ES-I3 (cell line): ENCODE measurements around the gene ADCY5.
"Not testable (repeated sequence)": the region's sequence is repeated elsewhere in the genome, so short reads cannot be mapped to it uniquely, and the experiment has no call there.

Experiments
- H3K36me3 ChIP-seq: 2 replicates; pipeline ENCODE4 v1.6.1; 2013; ENCODE audit warnings: mild to moderate bottlenecking, low read length, control low read depth, moderate library complexity; ENCODE audit not compliant: insufficient read depth
- H3K4me1 ChIP-seq: 2 replicates; pipeline ENCODE4 v1.6.1; 2013; ENCODE audit warnings: mild to moderate bottlenecking, control low read depth, low read length; ENCODE audit not compliant: insufficient read depth
- H3K9ac ChIP-seq: 2 replicates; pipeline ENCODE4 v1.6.1; 2013; ENCODE audit warnings: low read depth, mild to moderate bottlenecking, low read length, moderate library complexity
- H3K9me3 ChIP-seq: 2 replicates; pipeline ENCODE4 v1.6.1; 2013; ENCODE audit warnings: mild to moderate bottlenecking, low read length, moderate library complexity; ENCODE audit not compliant: control insufficient read depth, insufficient read depth

ADCY5 gene

DNA sequence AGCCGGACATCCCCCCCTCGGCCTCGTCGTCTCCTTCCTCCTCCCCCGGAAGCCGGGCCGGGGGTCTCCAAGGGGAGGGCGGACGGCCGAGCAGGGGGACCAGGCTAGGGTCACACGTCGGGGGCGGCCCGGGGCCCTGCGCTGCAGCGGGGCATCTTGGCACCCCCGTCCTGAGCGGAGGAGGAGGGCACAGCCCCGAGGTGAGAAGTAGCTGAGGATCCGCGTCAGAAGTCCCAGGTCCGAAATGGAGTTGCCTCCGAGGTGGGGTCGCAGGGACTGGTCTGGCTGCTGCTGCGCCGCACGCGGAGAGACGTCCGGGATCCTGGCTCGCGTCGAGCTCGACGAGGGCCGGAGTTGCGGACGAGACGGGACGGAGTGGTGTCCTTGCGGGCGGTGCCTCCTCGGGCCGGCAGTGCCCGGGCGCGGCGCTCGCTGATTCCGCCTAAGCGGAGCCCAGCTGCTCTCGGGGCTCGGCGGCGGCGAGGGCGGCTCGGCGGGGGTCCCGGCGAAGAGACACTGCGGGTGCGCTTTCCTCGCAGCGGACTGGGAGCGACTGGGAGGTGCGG lies at the start of gene ADCY5:
TSS of gene ADCY5 (minus strand) at position 555 of the 566 bp plus-strand sequence. CDS start at position 10, 545 bp downstream.
- no peaks in the 10 kb centered on the region for H3K36me3 ChIP-seq
- H3K9me3 ChIP-seq: no peaks in the 10 kb centered on the region
- H3K4me1 ChIP-seq: 0 out of 2 replicates have a peak, but pooled peaks cover 3% of the 10 kb centered on the region
- H3K9ac ChIP-seq: peak within 1 kb of the TSS; percentile 81

DNA sequence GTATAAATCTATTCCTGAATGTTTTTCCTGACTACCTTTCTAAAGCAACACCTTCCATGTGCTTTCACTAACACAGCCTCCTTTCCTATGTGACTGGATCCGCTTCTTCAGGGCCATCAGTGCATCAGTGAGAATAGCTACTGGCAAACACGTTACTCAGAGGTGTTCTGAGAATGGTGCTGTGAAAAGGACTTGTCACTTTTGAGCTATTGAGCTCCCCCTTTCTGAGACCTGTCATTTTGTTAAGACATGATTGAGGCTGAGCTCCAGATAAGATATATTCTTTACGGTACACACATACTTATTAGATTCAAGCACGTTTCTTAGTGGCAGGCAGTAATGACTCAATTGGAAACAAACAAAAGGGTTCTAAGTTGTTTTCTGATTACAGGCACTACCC lies 45.0 kb upstream of the ADCY5 start:
- Histone ChIP-seq H3K4me1 (no peaks in the 10 kb centered on the region), H3K9ac (no peak overlapping the region), H3K9me3 (no peaks in the 10 kb centered on the region), H3K36me3 (no peaks in the 10 kb centered on the region; the same call in 1 of the 2 replicates)

DNA sequence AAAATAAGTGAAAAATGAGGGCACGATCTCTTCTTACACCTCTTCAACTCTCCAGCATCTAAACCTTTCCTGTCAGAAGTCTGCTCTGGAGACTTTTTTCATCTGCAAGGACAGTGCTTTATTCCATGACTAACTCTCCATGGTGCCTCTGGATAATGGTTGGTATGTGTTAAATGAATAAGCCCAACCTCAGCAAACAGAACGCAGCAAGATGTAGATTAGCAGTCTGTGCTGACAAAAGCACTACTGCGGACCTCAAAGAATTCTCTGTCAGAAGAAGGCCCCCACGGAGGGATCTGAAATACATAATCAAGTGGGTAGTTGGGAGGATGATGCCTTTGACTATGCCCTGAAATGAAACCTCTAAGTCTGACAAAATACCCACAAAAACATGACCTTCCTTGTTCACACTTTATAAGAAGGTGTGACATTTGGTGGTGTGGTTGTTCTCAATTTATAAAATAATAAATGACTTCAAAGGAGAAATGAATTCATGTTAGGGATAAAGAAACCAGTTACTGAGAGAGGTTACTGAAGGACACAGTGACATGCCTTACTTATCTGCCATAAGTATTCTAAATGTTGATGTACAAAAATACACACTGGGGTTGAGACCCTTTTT lies 43.2 kb upstream of the ADCY5 start:
- Histone ChIP-seq H3K9me3 (no peaks in the 10 kb centered on the region), H3K36me3 (no peaks in the 10 kb centered on the region), H3K4me1 (no peaks in the 10 kb centered on the region), H3K9ac (no peak overlapping the region)

DNA sequence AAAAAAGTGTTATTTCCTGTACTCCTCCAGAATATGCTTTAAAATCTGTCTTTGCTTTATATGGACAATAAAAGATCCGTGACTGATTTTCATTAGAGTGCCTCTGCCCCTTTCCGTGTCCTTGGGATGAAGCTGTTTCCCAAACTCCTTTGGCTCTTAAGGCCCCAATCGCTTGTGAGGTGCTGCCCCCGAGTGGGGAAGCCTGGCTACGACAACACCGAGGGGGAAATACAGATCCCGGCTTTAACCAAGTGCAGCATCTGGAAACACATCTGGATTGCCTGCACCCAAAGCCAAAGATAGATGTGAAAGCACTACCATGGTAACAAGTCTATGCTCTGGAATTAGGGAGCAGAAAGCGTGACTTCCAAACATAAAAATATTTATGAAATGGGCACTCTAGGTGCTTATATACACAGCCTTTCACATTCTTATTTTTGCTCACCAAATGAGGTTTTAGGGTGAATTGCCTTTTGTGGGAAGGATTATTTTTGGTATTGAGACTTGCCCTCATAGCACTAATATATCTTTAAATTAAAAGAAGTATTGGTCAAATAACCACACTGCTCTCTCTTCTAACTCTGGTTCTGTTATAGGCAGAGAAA lies 40.6 kb upstream of the ADCY5 start:
- no peaks in the 10 kb centered on the region for H3K36me3 ChIP-seq

DNA sequence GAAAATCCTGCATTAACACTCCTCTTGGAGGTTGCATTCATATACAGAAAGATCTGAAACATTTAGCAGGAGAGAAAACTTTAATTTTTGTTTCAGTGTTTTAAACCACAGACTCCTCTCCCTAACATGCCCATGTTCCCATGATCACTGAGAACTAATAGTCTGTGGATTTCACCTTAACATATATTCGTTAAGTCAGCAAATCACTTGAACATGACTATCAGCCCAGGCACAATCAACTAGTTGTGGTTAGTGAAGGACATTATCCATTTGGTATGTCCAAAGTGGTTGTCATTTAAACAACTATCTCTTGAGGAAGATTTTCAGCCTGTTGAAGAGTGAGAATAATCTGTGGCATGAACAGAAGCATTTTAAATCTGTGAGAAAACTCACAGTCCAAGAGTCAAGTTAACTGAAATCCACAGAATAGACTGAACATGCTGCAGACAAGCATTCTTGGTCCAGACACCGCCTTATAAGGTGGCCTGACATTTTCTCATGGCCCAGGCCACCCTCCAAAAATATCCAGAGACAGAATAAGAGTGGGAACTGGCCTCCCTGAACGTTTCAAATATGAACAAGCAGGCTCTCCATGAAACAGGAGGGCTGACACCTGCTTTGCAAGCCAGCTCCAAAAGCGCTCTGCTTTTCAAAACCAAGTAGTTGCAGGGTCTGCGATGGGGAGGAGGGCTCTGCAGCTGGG lies 39.9 kb upstream of the ADCY5 start:
- Histone ChIP-seq H3K36me3 (no peaks in the 10 kb centered on the region), H3K4me1 (no peaks in the 10 kb centered on the region), H3K9me3 (no peaks in the 10 kb centered on the region), H3K9ac (no peak overlapping the region)

More for the DNA sequence above, 40.6 kb upstream of the ADCY5 start:
- H3K9ac ChIP-seq: no peak overlapping the region
- no peaks in the 10 kb centered on the region for H3K9me3 ChIP-seq
- no peaks in the 10 kb centered on the region for H3K4me1 ChIP-seq

DNA sequence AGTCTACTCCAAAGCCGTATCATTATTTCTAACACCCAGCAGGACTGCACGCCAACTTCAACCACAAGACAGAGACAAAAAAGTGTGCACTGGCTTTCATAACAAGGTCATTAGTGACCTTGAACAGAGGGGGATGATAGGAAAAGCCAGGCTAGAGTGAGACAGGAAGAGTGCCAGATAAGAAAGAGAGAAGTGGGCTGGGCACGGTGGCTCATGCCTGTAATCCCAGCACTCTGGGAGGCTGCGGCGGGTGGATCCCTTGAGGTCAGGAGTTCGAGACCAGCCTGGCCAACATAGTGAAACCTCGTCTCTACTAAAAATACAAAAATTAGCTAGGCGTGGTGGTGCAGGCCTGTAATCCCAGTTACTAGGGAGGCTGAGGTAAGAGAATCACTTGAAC lies 38.2 kb upstream of the ADCY5 start:
- H3K9me3 ChIP-seq, H3K9ac ChIP-seq, H3K36me3 ChIP-seq, H3K4me1 ChIP-seq: not testable (repeated sequence)

DNA sequence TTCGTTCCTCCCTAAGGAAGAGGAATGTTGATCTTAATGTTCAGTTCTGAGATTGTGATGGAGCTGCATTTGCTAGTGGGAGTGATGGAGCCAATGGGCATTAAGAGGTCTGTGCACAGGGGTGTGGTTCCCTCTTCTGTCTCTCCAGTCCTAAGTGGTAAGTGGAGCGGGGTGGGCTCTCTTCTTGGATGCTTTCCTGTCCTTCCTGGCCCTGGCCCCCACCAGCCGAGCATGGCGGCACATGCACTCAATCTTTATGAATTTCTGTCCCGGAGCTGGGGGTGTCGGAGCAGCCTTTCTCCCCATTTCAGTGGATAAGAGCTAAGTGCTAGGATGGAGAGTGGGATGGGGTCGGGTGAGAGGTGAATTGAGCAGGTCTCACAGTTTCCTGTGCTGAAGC lies 37.6 kb upstream of the ADCY5 start:
- Histone ChIP-seq H3K9ac (no peak overlapping the region), H3K36me3 (no peaks in the 10 kb centered on the region), H3K4me1 (no peaks in the 10 kb centered on the region), H3K9me3 (no peaks in the 10 kb centered on the region)

DNA sequence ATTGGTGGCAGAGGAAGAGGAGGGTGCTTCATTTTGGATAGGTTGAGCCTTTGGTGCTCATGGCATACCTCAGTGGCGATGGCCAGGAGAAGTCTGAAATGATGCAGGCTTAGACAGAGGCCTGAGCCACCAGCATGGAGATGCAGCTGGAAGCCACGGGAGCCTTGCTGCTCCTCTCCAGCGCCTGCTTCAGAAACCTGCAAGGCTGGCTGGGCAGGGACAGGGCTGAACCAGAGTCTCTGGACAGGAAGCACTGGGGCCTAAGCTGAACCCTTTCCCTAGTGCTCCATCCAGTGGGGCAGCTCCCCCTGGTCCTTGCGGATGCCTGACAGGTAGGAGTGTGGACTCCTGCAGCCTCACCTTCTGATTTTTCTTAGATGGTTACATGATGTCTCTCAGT lies 36.7 kb upstream of the ADCY5 start:
- Histone ChIP-seq H3K36me3 (no peaks in the 10 kb centered on the region), H3K4me1 (no peaks in the 10 kb centered on the region)

DNA sequence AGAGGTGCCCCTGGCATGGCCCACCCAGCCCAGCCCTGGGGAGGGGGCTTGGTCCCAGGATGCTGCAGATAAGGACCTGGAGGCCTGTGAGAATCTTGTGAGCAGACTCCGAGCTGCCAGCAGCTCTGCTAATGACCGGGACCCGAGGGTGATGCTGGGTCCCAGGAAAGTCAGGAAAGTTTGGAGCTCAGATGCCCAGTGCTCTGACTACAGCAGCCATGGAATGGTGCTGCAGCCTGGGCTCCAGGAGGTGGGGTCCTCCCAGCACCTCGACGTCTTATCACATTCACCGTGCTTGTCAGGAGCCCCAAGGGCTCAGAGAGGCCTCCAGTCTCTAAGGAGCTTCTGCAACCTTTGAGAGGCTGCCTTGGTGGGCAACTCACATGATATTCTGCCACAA lies 34.3 kb upstream of the ADCY5 start:
- no peaks in the 10 kb centered on the region for H3K36me3 ChIP-seq
- H3K9ac ChIP-seq: no peak overlapping the region
- no peaks in the 10 kb centered on the region for H3K9me3 ChIP-seq
- no peaks in the 10 kb centered on the region for H3K4me1 ChIP-seq

More for the DNA sequence above, 36.7 kb upstream of the ADCY5 start:
- Histone ChIP-seq H3K9me3 (no peaks in the 10 kb centered on the region), H3K9ac (no peak overlapping the region)

DNA sequence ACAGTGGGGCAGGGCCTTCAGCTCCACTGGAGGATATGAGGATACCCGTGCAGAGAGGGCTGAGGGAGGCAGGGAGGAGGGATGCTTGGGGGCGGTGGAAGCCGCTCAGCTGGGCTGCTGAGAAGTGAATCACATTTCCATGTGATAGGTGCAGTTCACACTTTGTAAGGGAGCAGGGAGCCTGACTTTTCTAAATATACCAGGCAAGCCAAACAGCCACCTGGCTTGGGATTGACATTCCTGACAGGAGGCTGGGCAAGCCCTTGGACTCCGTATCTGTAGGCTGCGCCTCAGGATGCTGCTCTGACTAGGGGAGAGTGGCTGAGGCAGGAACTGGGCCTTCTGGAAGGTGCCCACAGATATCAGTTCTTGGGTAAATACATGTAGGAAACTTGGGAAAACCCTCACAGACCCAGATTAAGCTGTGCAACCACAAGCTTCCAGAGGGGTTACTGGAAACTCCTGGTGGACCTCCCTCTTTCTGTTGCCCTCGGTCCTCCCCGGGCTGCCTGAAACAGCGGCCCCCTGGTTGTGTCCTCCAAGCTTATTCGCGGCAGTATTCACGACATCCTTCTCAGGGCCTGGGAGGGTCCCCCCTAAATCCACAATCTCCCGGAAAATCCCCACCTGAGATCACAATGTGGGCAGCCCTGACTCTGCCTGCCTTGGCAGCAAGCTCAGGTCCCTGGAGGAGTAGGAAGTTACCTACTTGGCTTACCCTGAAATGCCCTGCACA lies 33.0 kb upstream of the ADCY5 start:
- no peak overlapping the region for H3K9ac ChIP-seq
- no peaks in the 10 kb centered on the region for H3K9me3 ChIP-seq
- H3K36me3 ChIP-seq: no peaks in the 10 kb centered on the region
- no peaks in the 10 kb centered on the region for H3K4me1 ChIP-seq

DNA sequence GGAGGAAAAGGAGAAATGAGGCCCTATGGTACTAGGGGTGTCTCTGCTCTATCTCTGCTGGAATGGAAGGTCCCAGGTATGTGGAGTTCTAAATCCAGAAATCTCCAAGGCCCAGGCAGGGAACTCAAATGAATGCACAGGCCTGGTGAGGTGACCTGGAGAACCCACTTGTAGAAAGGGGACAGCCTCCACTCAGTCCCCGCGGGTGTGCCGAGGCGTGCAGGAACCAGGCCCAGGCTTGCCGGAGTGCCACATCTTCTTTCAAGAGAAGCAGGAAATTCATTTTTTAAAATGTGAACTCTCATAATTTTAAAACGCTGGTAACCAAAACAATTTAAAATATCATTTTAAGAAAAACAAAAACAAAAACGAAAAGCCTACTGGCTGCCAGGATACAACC lies 32.2 kb upstream of the ADCY5 start:
- Histone ChIP-seq H3K9ac (no peak overlapping the region), H3K9me3 (no peaks in the 10 kb centered on the region), H3K36me3 (no peaks in the 10 kb centered on the region), H3K4me1 (no peaks in the 10 kb centered on the region)

DNA sequence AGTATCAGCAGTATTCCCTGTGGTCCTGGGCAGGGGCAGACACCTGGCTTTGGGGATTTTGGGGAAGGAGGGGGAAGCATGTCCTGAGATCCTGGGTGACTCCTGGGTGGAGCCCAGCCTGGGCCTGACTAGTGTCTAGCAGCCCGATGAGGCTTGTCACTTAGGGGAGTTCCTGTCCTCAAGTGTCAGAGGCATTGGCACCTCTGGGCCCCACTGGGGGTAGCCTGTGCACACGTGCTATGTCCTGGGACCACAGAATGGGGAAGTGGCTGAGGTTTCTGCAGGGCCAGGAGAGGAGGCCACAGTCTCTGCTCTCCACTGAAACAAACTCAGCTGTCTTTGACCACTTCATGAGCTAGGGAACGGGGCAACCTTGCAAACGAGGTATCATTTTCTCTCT lies 31.5 kb upstream of the ADCY5 start:
- Histone ChIP-seq H3K4me1 (no peaks in the 10 kb centered on the region), H3K36me3 (no peaks in the 10 kb centered on the region), H3K9me3 (no peaks in the 10 kb centered on the region), H3K9ac (no peak overlapping the region)

DNA sequence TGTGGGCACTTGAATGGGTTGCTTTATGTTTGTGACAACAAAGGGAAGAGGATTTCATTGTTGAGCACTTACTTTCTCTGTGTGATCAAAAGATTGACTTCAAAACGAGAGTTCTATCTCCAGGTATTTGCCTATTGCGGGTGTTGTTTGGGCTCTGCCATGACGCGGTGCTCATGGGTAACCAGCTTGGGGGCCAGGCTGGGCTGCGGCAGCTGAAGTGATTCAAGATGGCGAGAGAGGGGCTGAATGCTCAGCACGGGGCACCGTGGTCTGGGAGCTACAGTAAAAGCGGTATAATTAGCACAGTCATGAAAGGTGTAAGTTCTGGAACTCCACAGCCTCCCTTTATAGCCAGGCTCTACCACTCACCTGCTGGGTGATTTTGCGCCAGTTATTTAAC lies 31.0 kb upstream of the ADCY5 start:
- H3K9ac ChIP-seq: no peak overlapping the region
- no peaks in the 10 kb centered on the region for H3K4me1 ChIP-seq
- H3K36me3 ChIP-seq: no peaks in the 10 kb centered on the region
- H3K9me3 ChIP-seq: no peaks in the 10 kb centered on the region

DNA sequence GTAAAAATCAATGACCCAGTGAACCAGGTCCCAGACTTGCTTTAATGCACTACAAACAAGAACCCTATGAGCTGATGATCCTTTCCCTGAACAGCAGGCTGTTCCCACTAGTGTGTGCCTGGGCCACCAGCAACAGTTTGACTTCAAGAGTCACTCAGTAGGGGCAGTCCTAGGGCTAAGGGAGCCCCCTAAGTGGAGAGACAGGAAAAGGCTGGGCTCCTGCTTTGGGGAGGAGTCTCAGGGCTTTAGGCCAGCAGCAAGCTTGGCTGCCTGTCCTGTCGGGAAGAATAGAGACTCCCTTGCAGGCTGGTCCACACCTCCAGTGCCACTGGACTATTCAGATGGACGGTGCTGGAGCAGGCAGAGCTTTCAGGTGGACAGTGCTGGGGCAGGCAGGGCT lies 29.4 kb upstream of the ADCY5 start:
- no peaks in the 10 kb centered on the region for H3K36me3 ChIP-seq
- no peaks in the 10 kb centered on the region for H3K9me3 ChIP-seq
- no peak overlapping the region for H3K9ac ChIP-seq
- no peaks in the 10 kb centered on the region for H3K4me1 ChIP-seq
